HG03066 (cell line): Measurements from ENCODE around the gene CALN1.

Source experiments
- ATAC-seq: cut with Tn5 transposase; IDR thresholded peaks from one replicate; pipeline ENCODE4 v1.9.1; 2021; ENCODE audit warnings: low read depth; ENCODE audit not compliant: unreplicated experiment

Gene CALN1

DNA sequence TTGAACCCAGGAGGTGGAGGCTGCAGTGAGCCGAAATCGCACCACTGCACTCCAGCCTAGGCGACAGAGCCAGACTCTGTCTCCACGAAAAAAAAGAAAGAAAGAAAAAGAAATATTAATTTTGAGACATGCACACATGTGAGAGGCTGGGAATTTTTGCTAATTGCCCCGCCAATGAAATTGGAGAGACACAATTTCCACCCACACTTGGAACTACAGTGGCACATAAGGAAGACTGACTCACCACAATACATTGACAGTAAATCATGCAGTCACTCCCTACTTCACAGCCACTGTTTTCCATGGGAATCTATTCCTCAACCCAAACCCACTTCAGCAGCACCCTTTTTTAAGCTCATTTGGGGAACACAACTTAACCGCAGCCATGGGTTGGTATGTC, 139.7 kb downstream of the CALN1 start:
- ATAC-seq: no peak

- ATAC-seq: no peak
These were observed 143.3 kb downstream of the CALN1 start for GRCh38 chr7:72268796-72269195.

- no peak for ATAC-seq
These were observed 144.0 kb downstream of the CALN1 start for GRCh38 chr7:72268090-72268489.

GRCh38 chr7:72267291-72267800, 144.8 kb downstream of the CALN1 start:
- no peak for ATAC-seq

GRCh38 chr7:72266771-72267170, 145.4 kb downstream of the CALN1 start:
- ATAC-seq: no peak

DNA sequence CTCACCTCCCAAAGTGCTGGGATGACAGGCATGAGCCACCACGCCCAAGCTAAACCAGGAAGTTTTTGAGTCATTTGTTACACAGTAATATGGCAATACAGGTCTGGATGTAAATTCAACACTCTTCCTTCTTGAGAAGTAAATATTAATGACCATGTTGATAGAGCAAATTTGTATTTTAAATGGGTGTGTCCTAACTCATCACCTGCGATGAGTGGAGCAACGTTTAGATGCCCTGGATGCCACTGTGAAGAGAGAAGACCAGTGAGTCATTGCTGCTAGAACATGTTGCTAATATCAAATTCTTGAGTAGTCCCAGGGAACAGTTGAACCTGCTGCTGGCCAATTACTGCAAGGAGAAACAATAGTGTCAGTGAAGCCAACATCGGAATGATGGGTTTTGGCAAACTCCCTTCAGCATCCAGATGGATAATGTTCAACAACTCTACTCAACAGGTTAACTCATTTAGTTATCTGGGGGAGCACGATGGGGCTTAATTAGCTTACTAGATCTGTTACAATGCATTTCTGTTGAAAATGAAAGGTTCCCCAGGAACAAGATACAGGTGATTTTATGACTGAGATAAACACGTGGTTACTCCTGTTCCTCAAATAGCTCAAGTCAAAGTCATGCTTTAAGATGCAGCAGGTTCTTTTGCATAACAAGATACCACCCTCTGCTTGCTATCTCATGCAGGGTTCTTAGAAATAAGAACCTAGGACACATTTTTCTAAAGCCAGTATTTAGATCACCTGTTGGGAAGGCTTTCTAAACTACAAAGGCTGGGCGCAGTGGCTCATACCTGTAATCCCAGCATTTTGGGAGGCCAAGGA, 146.8 kb downstream of the CALN1 start:
- ATAC-seq: no peak

GRCh38 chr7:72260406-72260805, 151.7 kb downstream of the CALN1 start:
- ATAC-seq: no peak

GRCh38 chr7:72258074-72258473, 154.1 kb downstream of the CALN1 start:
- no peak for ATAC-seq

DNA sequence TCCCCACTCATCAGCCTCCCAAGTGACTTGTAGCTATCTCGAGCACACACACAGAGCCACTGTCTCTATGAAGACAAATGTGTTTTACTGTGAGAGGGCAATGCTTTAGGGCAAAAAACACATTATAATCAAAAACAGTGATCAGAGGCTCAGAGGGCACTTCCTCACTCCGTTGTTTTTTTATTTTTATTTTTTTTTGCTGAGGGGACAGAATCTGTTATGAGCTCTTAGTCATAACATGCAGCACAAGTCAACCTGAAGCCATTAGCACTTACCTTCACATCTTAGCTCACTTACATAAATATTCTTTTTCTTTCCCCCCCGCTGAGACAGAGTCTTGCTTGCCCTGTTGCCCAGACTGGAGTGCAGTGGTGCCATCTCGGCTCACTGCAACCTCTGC, 157.7 kb downstream of the CALN1 start:
- ATAC-seq: no peak

DNA sequence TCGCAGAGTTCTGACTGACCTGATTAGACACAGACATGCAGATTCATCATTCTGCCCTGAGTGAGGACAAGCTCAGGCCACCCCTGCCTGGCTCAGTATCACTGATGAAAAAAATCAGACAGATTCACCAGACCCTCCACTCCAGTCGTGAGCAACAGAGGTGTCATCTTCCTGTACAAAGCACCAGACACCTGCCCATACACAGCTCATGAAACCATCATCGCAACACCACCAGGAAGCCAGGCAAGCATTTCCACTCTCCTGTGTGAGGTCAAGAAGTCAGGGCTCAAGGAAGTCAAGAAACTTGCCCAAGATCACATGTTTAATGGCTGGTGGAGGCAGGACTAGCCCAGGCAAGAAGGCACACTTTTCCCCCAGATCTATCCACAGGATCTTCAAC, 163.0 kb downstream of the CALN1 start:
- ATAC-seq: no peak

- no peak for ATAC-seq
These were observed 167.2 kb downstream of the CALN1 start for GRCh38 chr7:72244826-72245398.

DNA sequence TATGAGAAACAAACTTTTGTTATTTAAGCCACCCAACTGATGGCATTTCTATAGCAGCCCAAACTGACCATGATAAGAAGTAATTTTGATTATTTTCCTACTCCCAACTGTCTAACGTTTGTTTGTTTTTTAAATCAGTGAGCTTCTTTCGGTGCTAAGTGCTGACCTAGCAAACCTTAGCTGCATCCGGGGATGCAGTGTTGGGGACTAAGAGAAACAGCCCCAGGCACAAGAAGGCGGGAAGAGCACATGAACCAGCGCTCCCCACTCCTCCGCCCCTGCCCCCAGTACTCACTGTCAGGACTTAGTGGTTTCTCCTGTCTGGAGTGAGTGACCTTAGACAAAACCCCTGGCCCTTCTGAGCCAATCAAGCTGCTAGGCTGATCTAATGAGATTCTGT, 168.8 kb downstream of the CALN1 start:
- ATAC-seq: no peak

GRCh38 chr7:72235351-72235750, 176.8 kb downstream of the CALN1 start:
- no peak for ATAC-seq

DNA sequence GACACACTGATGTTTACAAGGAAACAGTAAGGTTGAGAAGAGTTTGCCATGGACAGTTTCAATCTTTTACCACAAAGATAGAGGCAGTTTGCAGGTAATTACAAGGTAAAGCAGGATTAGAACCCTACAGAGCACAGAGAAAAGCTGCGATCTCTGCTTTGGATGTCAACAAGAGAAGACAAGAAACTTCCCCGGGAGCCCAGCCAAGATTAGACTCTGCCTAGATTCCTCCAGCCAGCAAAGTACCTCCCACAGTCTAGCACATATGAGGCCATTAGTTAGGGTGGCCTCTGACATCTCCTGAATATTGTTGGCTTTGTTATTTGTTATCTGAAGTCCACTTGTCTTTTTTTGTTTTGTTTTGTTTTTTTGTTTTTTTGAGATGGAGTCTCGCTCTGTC, 178.1 kb downstream of the CALN1 start:
- no peak for ATAC-seq

DNA sequence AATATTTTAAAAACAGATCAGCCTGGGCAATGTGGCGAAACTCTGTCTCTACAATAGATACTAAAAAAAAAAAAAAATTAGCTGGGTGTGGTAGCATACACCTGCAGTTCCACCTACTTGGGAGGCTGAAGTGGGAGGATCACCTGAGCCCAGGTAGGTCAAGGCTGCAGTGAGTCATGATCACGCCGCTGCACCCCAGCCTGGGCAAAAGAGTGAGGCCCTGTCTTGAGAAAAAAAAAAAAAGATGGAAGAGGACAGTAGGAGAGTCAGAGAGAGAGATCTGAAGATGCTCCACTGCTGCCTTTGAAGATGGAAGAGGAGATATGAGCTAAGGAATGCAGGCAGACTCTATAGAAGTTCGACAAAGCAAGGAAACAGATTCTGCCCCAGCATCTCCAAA, 181.9 kb downstream of the CALN1 start:
- ATAC-seq: no peak

- no peak for ATAC-seq
These were observed 188.8 kb downstream of the CALN1 start for GRCh38 chr7:72223351-72223750.

DNA sequence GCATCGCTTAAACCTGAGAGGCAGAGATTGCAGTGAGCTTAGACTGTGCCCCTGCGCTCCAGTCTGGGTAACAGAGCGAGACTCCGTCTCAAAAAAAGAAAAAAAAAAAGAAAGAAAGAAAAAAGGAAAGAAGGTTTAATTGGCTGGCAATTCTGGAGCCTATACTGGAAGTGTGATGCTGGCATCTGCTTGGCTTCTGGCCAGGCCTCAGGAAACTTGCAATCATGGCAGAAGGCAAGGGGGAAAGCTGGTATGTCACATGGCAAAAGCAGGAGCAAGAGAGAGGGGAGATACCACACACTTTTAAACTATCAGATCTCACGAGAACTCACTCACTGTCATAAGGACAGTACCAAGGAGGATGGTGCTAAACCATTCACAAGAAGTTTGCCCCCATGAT, 190.0 kb downstream of the CALN1 start:
- ATAC-seq: no peak

DNA sequence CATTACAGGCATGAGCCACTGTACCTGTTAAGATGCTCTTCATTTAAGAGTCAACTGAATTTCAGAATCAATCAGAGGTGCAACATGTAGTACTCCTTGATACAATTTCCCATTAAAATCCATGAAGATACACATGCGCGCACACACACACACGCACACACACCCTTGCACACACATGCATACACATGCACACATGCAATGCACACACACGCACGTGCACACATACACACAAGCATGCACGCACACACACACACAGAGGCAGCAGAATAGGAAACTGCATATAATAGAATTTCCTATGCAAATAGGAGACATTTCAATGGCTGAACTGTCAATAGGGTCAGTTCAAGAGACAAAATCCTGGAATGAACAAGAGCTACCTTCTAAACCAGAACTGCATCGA, 192.6 kb downstream of the CALN1 start:
- no peak for ATAC-seq

DNA sequence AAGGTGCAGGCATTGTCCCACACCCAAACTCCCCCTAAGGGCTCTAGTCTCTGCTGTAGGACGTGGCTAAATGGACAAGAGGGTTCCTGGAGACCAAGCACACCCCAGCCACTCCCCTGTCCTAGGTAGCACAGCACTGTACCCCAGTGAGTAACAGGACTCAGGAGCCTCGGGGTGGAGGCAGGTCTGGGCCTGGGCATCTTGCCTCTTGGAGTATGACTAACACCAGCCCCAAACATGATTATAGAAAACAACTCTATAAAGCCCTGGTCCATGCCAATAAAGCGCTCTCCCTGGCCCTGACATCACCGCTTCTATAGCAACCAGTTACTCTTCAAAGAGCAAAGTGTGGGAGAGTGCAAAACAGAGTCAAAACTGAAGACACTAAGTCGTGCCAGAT, 195.0 kb downstream of the CALN1 start:
- ATAC-seq: no peak

- ATAC-seq: no peak
These were observed 198.4 kb downstream of the CALN1 start for GRCh38 chr7:72213769-72214168.

DNA sequence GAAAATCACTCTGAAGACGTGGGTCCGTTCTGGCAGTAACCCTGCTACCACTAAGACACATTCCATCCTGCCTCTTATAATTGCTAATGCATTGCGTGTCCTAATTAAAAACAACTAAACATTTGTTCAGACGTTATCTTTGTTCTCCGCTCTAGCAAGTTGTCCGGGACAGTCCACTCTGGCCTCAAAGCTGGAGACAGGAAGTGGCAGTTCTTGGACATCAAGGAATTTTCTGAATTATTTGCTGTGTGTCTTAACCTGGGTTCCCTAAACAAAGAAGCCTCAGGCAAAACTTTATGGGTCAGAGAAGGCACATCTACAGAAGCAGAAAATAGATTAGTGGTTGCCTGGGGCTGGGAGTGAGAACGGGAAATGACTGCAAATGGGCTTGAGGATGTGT, 199.1 kb downstream of the CALN1 start:
- no peak for ATAC-seq

- no peak for ATAC-seq
These were observed 201.0 kb downstream of the CALN1 start for GRCh38 chr7:72211175-72211574.
